Activated naive CD4-positive, alpha-beta T cell treated with anti-CD3 and anti-CD28 coated beads for 36 hours (primary cell): ENCODE measurements around the gene TAGLN. TPM values are rescaled to one million over a fixed set of nuclear protein-coding genes. Genes with fewer than 3 reads are reported as not detected.

ENCODE experiments used
- CTCF ChIA-PET: fragments of 350-600 bp; sonication (Branson Sonifier 250); formaldehyde crosslinking; loops from one replicate; lab custom pipeline; 2021; ENCODE audit warnings: antibody characterized with exemption; lab: Charles Lee
- DNase-seq: peaks from one replicate; pipeline ENCODE4 v3.0.0-alpha.2; 2020
- H3K27ac Mint-ChIP-seq: one replicate; pipeline ENCODE4 v1.8.0; 2021; ENCODE audit warnings: mild to moderate bottlenecking, mixed read lengths
- H3K27me3 Mint-ChIP-seq: one replicate; pipeline ENCODE4 v1.8.0; 2021; ENCODE audit warnings: low read depth, mixed read lengths
- H3K36me3 Mint-ChIP-seq: one replicate; pipeline ENCODE4 v1.8.0; 2021; ENCODE audit warnings: low read depth, mixed read lengths
- H3K4me1 Mint-ChIP-seq: one replicate; pipeline ENCODE4 v1.8.0; 2021; ENCODE audit warnings: low read depth, mixed read lengths
- H3K4me3 Mint-ChIP-seq: one replicate; pipeline ENCODE4 v1.8.0; 2021; ENCODE audit warnings: mild to moderate bottlenecking, moderate library complexity, mixed read lengths
- H3K9me3 Mint-ChIP-seq: one replicate; pipeline ENCODE4 v1.8.0; 2021; ENCODE audit warnings: mixed read lengths
- intact Hi-C: fragments of 100-400 bp; cut with micrococcal nuclease; formaldehyde crosslinking; loops from one replicate; pipeline ENCODE4 v1.15.1; 2023
- total RNA-seq, 2 experiments: library from RNA; stranded (reverse); gene quantifications; one replicate each; pipeline ENCODE4 v1.2.3, GENCODE V29; 2021

Gene TAGLN
- total RNA-seq, 2 experiments from 2014 or later: 2.1 to 2.2 TPM

- intact Hi-C loops: no loop called here
- Mint-ChIP-seq H3K9me3 (no peaks in the 10 kb centered on the region), H3K27me3 (no peaks in the 10 kb centered on the region), H3K27ac (no peak overlapping the region), H3K4me3 (no peak overlapping the region), H3K36me3 (peaks cover 6% of the 10 kb centered on the region), H3K4me1 (no peaks in the 10 kb centered on the region)
- CTCF ChIA-PET: interaction anchor here (1.2 kb wide), 1 partner anchor 15 kb away, joined by 3 read pairs; no protein-coding TSS in a partner anchor
- no peak for DNase-seq
Observed at GRCh38 chr11:117255966-117256365, 56.8 kb downstream of the TAGLN start.

GRCh38 chr11:117256573-117256972 is 57.4 kb downstream of the TAGLN start:
- no peaks in the 10 kb centered on the region for H3K4me1 Mint-ChIP-seq
- intact Hi-C loops: no loop called here
- CTCF ChIA-PET: interaction anchor here (1.2 kb wide), 1 partner anchor 16 kb away, joined by 3 read pairs; no protein-coding TSS in a partner anchor
- H3K27ac Mint-ChIP-seq: no peak overlapping the region
- H3K9me3 Mint-ChIP-seq: no peaks in the 10 kb centered on the region
- peaks cover 6% of the 10 kb centered on the region for H3K36me3 Mint-ChIP-seq
- H3K27me3 Mint-ChIP-seq: no peaks in the 10 kb centered on the region
- no peak overlapping the region for H3K4me3 Mint-ChIP-seq
- no peak for DNase-seq

Other genes starting within 250 kb of the TAGLN start
- 10 to 100 TPM; 13.8 to 15.7 TPM for gene SIK3, start 100.9 kb upstream of the TAGLN start, total RNA-seq
- 10 to 100 TPM; 43.7 to 44.3 TPM for gene PAFAH1B2, start 55.1 kb upstream of the TAGLN start, total RNA-seq
- 10 to 100 TPM; 23.9 to 25.6 TPM for gene SIDT2, start 20.6 kb upstream of the TAGLN start, total RNA-seq
- gene PCSK7, start 32.7 kb downstream of the TAGLN start, total RNA-seq: 10 to 100 TPM; 97.6 to 97.9 TPM
- gene RNF214, start 33.3 kb downstream of the TAGLN start, total RNA-seq: 10 to 100 TPM; 14.0 to 14.4 TPM
- 1 to 10 TPM; 2.8 to 3.0 TPM for gene BACE1-AS, start 92.0 kb downstream of the TAGLN start, total RNA-seq
- gene BACE1, start 116.9 kb downstream of the TAGLN start, total RNA-seq: under 1 TPM; 0.62 TPM
- 10 to 100 TPM; 23.9 to 24.6 TPM for gene CEP164, start 128.5 kb downstream of the TAGLN start, total RNA-seq